HepG2 (cell line): Measurements from ENCODE around the gene CKAP5. TPM values are rescaled to one million over a fixed set of nuclear protein-coding genes. Genes with fewer than 3 reads are reported as not detected.

Experiments
- ARNT ChIP-seq: fragments of 450-650 bp; IDR thresholded peaks from 2 replicates; pipeline ENCODE4 v1.6.1; 2017
- DR1 ChIP-seq: sonication (generic); formaldehyde crosslinking; IDR thresholded peaks from 2 replicates; pipeline ENCODE4 v1.8.0; 2021; ENCODE audit warnings: mild to moderate bottlenecking, missing genetic modification reagents, inconsistent platforms
- ELF1 ChIP-seq: sonication (generic); formaldehyde crosslinking; IDR thresholded peaks from 2 replicates; pipeline ENCODE4 v1.4.0; 2020; ENCODE audit warnings: missing genetic modification reagents
- HMG20B ChIP-seq: conservative IDR thresholded peaks from 2 replicates; pipeline ENCODE4 v1.6.1; 2016; ENCODE audit warnings: missing genetic modification reagents, missing compliant biosample characterization
- NR2C2 ChIP-seq: sonication (generic); formaldehyde crosslinking; IDR thresholded peaks from 2 replicates; pipeline ENCODE4 v1.4.0; 2020; ENCODE audit warnings: missing genetic modification reagents, mild to moderate bottlenecking, moderate library complexity, borderline replicate concordance
- RBAK ChIP-seq: sonication (generic); formaldehyde crosslinking; IDR thresholded peaks from 2 replicates; pipeline ENCODE4 v1.5.1; 2020; ENCODE audit warnings: mild to moderate bottlenecking, missing genetic modification reagents
- SRY ChIP-seq: sonication (generic); formaldehyde crosslinking; IDR thresholded peaks from 2 replicates; pipeline ENCODE4 v1.8.0; 2022; ENCODE audit warnings: mild to moderate bottlenecking, missing genetic modification reagents
- TSC22D2 ChIP-seq: sonication (generic); formaldehyde crosslinking; IDR thresholded peaks from 2 replicates; pipeline ENCODE4 v1.5.1; 2020; ENCODE audit warnings: missing genetic modification reagents, mild to moderate bottlenecking, borderline replicate concordance
- XRCC5 ChIP-seq: fragments of 200-400 bp; formaldehyde crosslinking; optimal IDR thresholded peaks from 2 replicates; pipeline ENCODE3; 2017; ENCODE audit warnings: mild to moderate bottlenecking, low read length
- ZFP37 ChIP-seq: sonication (generic); formaldehyde crosslinking; IDR thresholded peaks from 2 replicates; pipeline ENCODE4 v1.4.0; 2020; ENCODE audit warnings: missing genetic modification reagents, borderline replicate concordance
- ZNF772 ChIP-seq: sonication (generic); formaldehyde crosslinking; IDR thresholded peaks from 2 replicates; pipeline ENCODE4 v1.5.0; 2020; ENCODE audit warnings: mild to moderate bottlenecking, missing genetic modification reagents
- ZNF781 ChIP-seq: sonication (generic); formaldehyde crosslinking; IDR thresholded peaks from 2 replicates; pipeline ENCODE4 v1.5.1; 2020; ENCODE audit warnings: borderline replicate concordance, mild to moderate bottlenecking, missing genetic modification reagents; ENCODE audit errors: not compliant biosample characterization
- polyA plus RNA-seq, 8 experiments: library from polyadenylated mRNA; depleted of rRNA in 3 of 8; stranded (reverse) in 7 of 8; unstranded in 1 of 8; fragments of >200 nt; fragmentation: Illumina TruSeq in 4 of 8; extraction: Trizol in 4 of 8; gene quantifications; 2 replicates each; pipeline versions ENCODE4 v1.2.1 to v1.2.3, GENCODE V29; 2011 to 2016; ENCODE audit warnings: low read depth in 4 of 8, missing spikeins in 1 of 8, mixed read lengths in 1 of 8; ENCODE audit not compliant: insufficient read depth in 1 of 8
- total RNA-seq, 5 experiments: library from RNA; depleted of rRNA; stranded (reverse); fragments of >200 nt; fragmentation: Illumina TruSeq; extraction: Trizol; gene quantifications; 2 replicates each; pipeline ENCODE4 v1.2.3, GENCODE V29; 2016; ENCODE audit warnings: low read depth in 1 of 5
- TF ChIP-seq, protein P1 (sequence below): sonication (generic); formaldehyde crosslinking; IDR thresholded peaks from 2 replicates; pipeline ENCODE4 v1.4.0; 2020; ENCODE audit warnings: missing genetic modification reagents, borderline replicate concordance
- TF ChIP-seq, protein P2 (sequence below): sonication (generic); formaldehyde crosslinking; IDR thresholded peaks from 2 replicates; pipeline ENCODE4 v1.5.0; 2020; ENCODE audit warnings: missing genetic modification reagents
- TF ChIP-seq, protein P3 (sequence below): sonication (generic); formaldehyde crosslinking; IDR thresholded peaks from 2 replicates; pipeline ENCODE4 v1.5.1; 2020; ENCODE audit warnings: mild to moderate bottlenecking, missing genetic modification reagents
- TF ChIP-seq, protein P4 (sequence below): IDR thresholded peaks from 2 replicates; pipeline ENCODE4 v1.6.1; 2012; ENCODE audit warnings: inconsistent platforms
- TF ChIP-seq, protein P5 (sequence below): sonication (generic); formaldehyde crosslinking; IDR thresholded peaks from 2 replicates; pipeline ENCODE4 v1.4.0; 2020; ENCODE audit warnings: mild to moderate bottlenecking, missing genetic modification reagents, borderline replicate concordance

The CKAP5 gene
- total and polyA plus RNA-seq, 2 of the 13 experiments (the other 11 are each of a cell fraction or from before 2014, with no cell fraction given), result 79.2 to 103 TPM

DNA sequence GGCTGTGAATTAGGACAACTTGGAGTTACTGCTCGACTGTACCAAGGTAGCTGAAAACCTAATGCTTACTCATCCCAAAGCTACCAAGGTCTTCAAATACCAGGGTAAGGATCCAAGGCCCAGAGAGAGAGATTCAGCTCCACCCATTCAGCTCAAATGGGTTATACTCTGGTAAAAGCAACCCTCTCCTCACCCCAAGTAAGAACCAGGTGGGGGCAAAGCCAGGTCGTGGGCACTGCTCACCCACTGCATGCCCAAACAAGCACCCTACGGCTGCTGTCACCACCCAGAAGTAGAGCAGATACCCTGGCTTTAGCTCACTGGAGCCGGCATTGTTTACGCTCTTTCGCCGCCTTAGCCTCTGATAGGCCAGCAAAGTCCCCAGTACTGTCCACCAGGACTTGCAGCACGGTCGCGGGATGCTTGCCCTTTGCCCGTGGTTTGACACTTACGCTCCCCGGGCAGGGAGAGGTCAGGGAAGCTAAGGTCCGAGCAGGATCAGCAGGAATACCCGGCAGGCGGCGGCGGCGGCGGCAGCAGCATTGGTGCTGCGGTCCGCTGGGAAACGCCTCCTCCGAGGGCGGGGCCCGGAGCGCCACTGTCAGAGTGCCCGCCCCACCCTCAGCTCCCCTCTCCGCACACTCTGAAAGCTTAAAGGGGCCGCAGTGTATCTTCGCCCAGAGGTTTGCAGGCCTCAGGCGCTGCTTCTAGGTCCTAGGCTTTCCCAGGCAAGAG, 19.6 kb downstream of the CKAP5 start (continued):
- TF ChIP-seq, protein P1, sequence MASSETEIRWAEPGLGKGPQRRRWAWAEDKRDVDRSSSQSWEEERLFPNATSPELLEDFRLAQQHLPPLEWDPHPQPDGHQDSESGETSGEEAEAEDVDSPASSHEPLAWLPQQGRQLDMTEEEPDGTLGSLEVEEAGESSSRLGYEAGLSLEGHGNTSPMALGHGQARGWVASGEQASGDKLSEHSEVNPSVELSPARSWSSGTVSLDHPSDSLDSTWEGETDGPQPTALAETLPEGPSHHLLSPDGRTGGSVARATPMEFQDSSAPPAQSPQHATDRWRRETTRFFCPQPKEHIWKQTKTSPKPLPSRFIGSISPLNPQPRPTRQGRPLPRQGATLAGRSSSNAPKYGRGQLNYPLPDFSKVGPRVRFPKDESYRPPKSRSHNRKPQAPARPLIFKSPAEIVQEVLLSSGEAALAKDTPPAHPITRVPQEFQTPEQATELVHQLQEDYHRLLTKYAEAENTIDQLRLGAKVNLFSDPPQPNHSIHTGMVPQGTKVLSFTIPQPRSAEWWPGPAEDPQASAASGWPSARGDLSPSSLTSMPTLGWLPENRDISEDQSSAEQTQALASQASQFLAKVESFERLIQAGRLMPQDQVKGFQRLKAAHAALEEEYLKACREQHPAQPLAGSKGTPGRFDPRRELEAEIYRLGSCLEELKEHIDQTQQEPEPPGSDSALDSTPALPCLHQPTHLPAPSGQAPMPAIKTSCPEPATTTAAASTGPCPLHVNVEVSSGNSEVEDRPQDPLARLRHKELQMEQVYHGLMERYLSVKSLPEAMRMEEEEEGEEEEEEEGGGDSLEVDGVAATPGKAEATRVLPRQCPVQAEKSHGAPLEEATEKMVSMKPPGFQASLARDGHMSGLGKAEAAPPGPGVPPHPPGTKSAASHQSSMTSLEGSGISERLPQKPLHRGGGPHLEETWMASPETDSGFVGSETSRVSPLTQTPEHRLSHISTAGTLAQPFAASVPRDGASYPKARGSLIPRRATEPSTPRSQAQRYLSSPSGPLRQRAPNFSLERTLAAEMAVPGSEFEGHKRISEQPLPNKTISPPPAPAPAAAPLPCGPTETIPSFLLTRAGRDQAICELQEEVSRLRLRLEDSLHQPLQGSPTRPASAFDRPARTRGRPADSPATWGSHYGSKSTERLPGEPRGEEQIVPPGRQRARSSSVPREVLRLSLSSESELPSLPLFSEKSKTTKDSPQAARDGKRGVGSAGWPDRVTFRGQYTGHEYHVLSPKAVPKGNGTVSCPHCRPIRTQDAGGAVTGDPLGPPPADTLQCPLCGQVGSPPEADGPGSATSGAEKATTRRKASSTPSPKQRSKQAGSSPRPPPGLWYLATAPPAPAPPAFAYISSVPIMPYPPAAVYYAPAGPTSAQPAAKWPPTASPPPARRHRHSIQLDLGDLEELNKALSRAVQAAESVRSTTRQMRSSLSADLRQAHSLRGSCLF, result no peak
- TF ChIP-seq, protein P2, sequence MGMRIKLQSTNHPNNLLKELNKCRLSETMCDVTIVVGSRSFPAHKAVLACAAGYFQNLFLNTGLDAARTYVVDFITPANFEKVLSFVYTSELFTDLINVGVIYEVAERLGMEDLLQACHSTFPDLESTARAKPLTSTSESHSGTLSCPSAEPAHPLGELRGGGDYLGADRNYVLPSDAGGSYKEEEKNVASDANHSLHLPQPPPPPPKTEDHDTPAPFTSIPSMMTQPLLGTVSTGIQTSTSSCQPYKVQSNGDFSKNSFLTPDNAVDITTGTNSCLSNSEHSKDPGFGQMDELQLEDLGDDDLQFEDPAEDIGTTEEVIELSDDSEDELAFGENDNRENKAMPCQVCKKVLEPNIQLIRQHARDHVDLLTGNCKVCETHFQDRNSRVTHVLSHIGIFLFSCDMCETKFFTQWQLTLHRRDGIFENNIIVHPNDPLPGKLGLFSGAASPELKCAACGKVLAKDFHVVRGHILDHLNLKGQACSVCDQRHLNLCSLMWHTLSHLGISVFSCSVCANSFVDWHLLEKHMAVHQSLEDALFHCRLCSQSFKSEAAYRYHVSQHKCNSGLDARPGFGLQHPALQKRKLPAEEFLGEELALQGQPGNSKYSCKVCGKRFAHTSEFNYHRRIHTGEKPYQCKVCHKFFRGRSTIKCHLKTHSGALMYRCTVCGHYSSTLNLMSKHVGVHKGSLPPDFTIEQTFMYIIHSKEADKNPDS (CRISPR knock-in tag), result peak; percentile 70; the same call in 1 of the 2 replicates
- TF ChIP-seq ZNF772 (CRISPR knock-in tag), result peak; percentile 65; the same call in 1 of the 2 replicates
- 0 out of 2 replicates have a peak, but pooled peaks have one; percentile 35 for TF ChIP-seq DR1 (CRISPR knock-in tag)
- no peak for TF ChIP-seq SRY (CRISPR knock-in tag)
- TF ChIP-seq NR2C2 (CRISPR knock-in tag), result peak; percentile 88
- TF ChIP-seq HMG20B, result no peak
- TF ChIP-seq, protein P3, sequence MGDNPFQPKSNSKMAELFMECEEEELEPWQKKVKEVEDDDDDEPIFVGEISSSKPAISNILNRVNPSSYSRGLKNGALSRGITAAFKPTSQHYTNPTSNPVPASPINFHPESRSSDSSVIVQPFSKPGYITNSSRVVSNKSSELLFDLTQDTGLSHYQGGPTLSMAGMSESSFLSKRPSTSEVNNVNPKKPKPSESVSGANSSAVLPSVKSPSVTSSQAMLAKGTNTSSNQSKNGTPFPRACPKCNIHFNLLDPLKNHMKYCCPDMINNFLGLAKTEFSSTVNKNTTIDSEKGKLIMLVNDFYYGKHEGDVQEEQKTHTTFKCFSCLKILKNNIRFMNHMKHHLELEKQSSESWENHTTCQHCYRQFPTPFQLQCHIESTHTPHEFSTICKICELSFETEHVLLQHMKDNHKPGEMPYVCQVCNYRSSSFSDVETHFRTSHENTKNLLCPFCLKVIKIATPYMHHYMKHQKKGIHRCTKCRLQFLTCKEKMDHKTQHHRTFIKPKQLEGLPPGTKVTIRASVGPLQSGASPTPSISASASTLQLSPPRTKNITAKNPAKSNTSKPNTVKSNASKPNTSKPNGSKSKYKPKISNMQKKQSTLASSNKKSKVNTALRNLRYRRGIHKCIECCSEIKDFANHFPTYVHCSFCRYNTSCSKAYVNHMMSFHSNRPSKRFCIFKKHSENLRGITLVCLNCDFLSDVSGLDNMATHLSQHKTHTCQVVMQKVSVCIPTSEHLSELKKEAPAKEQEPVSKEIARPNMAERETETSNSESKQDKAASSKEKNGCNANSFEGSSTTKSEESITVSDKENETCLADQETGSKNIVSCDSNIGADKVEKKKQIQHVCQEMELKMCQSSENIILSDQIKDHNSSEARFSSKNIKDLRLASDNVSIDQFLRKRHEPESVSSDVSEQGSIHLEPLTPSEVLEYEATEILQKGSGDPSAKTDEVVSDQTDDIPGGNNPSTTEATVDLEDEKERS (CRISPR knock-in tag), result no peak
- TF ChIP-seq, protein P4, sequence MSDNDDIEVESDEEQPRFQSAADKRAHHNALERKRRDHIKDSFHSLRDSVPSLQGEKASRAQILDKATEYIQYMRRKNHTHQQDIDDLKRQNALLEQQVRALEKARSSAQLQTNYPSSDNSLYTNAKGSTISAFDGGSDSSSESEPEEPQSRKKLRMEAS, result peak; percentile 74
- TF ChIP-seq ZFP37 (CRISPR knock-in tag), result no peak
- TF ChIP-seq TSC22D2 (CRISPR knock-in tag), result no peak
- no peak; the same call in 1 of the 2 replicates for TF ChIP-seq ELF1
- TF ChIP-seq, protein P5, sequence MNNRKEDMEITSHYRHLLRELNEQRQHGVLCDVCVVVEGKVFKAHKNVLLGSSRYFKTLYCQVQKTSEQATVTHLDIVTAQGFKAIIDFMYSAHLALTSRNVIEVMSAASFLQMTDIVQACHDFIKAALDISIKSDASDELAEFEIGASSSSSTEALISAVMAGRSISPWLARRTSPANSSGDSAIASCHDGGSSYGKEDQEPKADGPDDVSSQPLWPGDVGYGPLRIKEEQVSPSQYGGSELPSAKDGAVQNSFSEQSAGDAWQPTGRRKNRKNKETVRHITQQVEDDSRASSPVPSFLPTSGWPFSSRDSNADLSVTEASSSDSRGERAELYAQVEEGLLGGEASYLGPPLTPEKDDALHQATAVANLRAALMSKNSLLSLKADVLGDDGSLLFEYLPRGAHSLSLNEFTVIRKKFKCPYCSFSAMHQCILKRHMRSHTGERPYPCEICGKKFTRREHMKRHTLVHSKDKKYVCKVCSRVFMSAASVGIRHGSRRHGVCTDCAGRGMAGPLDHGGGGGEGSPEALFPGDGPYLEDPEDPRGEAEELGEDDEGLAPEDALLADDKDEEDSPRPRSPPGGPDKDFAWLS (CRISPR knock-in tag), result peak; percentile 53; the same call in 1 of the 2 replicates
- no peak for TF ChIP-seq ZNF781 (CRISPR knock-in tag)
- TF ChIP-seq RBAK (CRISPR knock-in tag), result no peak
- TF ChIP-seq ARNT, result no peak
- TF ChIP-seq XRCC5, result peak; percentile 67
